Measurements from ENCODE around the gene MAST4. TPM values are rescaled to one million over a fixed set of nuclear protein-coding genes. Genes with fewer than 3 reads are reported as not detected.
A peak's percentile ranks its signal among the peaks of the same experiment; 100 is the strongest.

Gene MAST4
- polyA plus RNA-seq, 1 donor (not counting 4 experiments of a cell fraction or from before 2014, with no cell fraction given) = 19.8 TPM

GRCh38 chr5:66888613-66889012 lies 292.4 kb downstream of the MAST4 start:
- no peaks in the 10 kb centered on the region for H4K20me1 ChIP-seq (ENCODE audit: control insufficient read depth, extremely low read depth, insufficient read depth, low read length)
- peak overlapping the region; percentile 4 for H2AFZ ChIP-seq (ENCODE audit: control insufficient read depth, low read length)
- no peaks in the 10 kb centered on the region for H3K9me3 ChIP-seq (ENCODE audit: control insufficient read depth, low read depth, low read length)
- no peaks in the 10 kb centered on the region for H3K27me3 ChIP-seq (ENCODE audit: control insufficient read depth, extremely low read depth, insufficient read depth, low read length)
- H3K9me1 ChIP-seq (ENCODE audit: control insufficient read depth, extremely low read depth, insufficient read depth, low read length) = no peaks in the 10 kb centered on the region
- dilution Hi-C loops (cut with MboI; ENCODE audit: extremely low pct_ligation_motif_present, low sequenced_read_pairs) = no loop called here
- DNase-seq (ENCODE audit: low read depth, low spot score) (no peak), FAIRE-seq (no peak)
- no peaks in the 10 kb centered on the region for H3K36me3 ChIP-seq (ENCODE audit: control insufficient read depth in 2 of 2, extremely low read depth in 1 of 2, insufficient read depth in 2 of 2, low read length in 2 of 2)
- H3K4me1 ChIP-seq (ENCODE audit: control insufficient read depth, extremely low read depth, insufficient read depth, low read length) = peaks cover 41% of the 10 kb centered on the region
- TF ChIP-seq EZH2 (IDR thresholded peaks at IDR 0.05; ENCODE audit: low read length) (no peak), CTCF (optimal IDR thresholded peaks at IDR 0.05 in 1 of 3, IDR thresholded peaks at IDR 0.05 in 1 of 3, conservative IDR thresholded peaks at IDR 0.05 in 1 of 3; ENCODE audit: extremely low read depth in 1 of 3, insufficient read depth in 2 of 3, low read length in 3 of 3) (no peak)
- peak overlapping the region; percentile 69 for H3K4me2 ChIP-seq (ENCODE audit: control insufficient read depth, extremely low read depth, insufficient read depth, low read depth, low read length)
- peak overlapping the region; percentile 43 for H3K27ac ChIP-seq (ENCODE audit: control insufficient read depth, insufficient read depth, low read length)
- H3K79me2 ChIP-seq (ENCODE audit: control insufficient read depth, insufficient read depth, low read length) = no peaks in the 10 kb centered on the region
- peak overlapping the region; percentile 43 for H3K9ac ChIP-seq (ENCODE audit: control insufficient read depth, extremely low read depth, insufficient read depth, low read length)
- peak overlapping the region in 2 of 3 experiments; percentile 16 to 36 for H3K4me3 ChIP-seq (ENCODE audit: control insufficient read depth in 2 of 3, extremely low read depth in 1 of 3, insufficient read depth in 2 of 3, low read depth in 1 of 3, low read length in 3 of 3)

- dilution Hi-C loops (cut with MboI; ENCODE audit: extremely low pct_ligation_motif_present, low sequenced_read_pairs) = no loop called here
- FAIRE-seq = no peak
- H3K4me1 ChIP-seq (ENCODE audit: control insufficient read depth, extremely low read depth, insufficient read depth, low read length) = peaks cover 46% of the 10 kb centered on the region
These were observed 292.9 kb downstream of the MAST4 start for GRCh38 chr5:66889056-66889455.

More at GRCh38 chr5:66889056-66889455, 292.9 kb downstream of the MAST4 start:
- H3K9ac ChIP-seq (ENCODE audit: control insufficient read depth, extremely low read depth, insufficient read depth, low read length) = peak overlapping the region; percentile 43
- H3K9me3 ChIP-seq (ENCODE audit: control insufficient read depth, low read depth, low read length) = no peaks in the 10 kb centered on the region
- no peaks in the 10 kb centered on the region for H3K36me3 ChIP-seq (ENCODE audit: control insufficient read depth in 2 of 2, extremely low read depth in 1 of 2, insufficient read depth in 2 of 2, low read length in 2 of 2)
- TF ChIP-seq EZH2 (IDR thresholded peaks at IDR 0.05; ENCODE audit: low read length) = no peak
- TF ChIP-seq CTCF (optimal IDR thresholded peaks at IDR 0.05 in 1 of 3, IDR thresholded peaks at IDR 0.05 in 1 of 3, conservative IDR thresholded peaks at IDR 0.05 in 1 of 3; ENCODE audit: extremely low read depth in 1 of 3, insufficient read depth in 2 of 3, low read length in 3 of 3) = no peak
- DNase-seq (ENCODE audit: low read depth, low spot score) = no peak
- H3K79me2 ChIP-seq (ENCODE audit: control insufficient read depth, insufficient read depth, low read length) = no peaks in the 10 kb centered on the region
- no peaks in the 10 kb centered on the region for H4K20me1 ChIP-seq (ENCODE audit: control insufficient read depth, extremely low read depth, insufficient read depth, low read length)
- H3K4me3 ChIP-seq (ENCODE audit: control insufficient read depth in 2 of 3, extremely low read depth in 1 of 3, insufficient read depth in 2 of 3, low read depth in 1 of 3, low read length in 3 of 3) = peak overlapping the region in 2 of 3 experiments; percentile 16 to 36
- H3K4me2 ChIP-seq (ENCODE audit: control insufficient read depth, extremely low read depth, insufficient read depth, low read depth, low read length) = peak overlapping the region; percentile 69
- H3K27me3 ChIP-seq (ENCODE audit: control insufficient read depth, extremely low read depth, insufficient read depth, low read length) = no peaks in the 10 kb centered on the region
- H3K9me1 ChIP-seq (ENCODE audit: control insufficient read depth, extremely low read depth, insufficient read depth, low read length) = no peaks in the 10 kb centered on the region
- H2AFZ ChIP-seq (ENCODE audit: control insufficient read depth, low read length) = peak overlapping the region; percentile 60
- peak overlapping the region; percentile 43 for H3K27ac ChIP-seq (ENCODE audit: control insufficient read depth, insufficient read depth, low read length)

Measured in keratinocyte (primary cell).